Endothelial cell of umbilical vein (primary cell): Measurements from ENCODE around the gene RAI1.

Source experiments
- EZH2 ChIP-seq: IDR thresholded peaks from 2 replicates; pipeline ENCODE4 v1.6.1; 2012; ENCODE audit warnings: borderline replicate concordance, low read depth, mild to moderate bottlenecking, moderate library complexity, low read length, inconsistent platforms; ENCODE audit not compliant: severe bottlenecking
- FOS ChIP-seq: IDR thresholded peaks from 2 replicates; pipeline ENCODE4 v1.6.1; 2011; ENCODE audit warnings: mild to moderate bottlenecking, low read length, moderate library complexity, borderline replicate concordance; ENCODE audit not compliant: insufficient read depth
- JUN ChIP-seq: IDR thresholded peaks from 2 replicates; pipeline ENCODE4 v1.6.1; 2011; ENCODE audit warnings: borderline replicate concordance, low read depth; ENCODE audit not compliant: insufficient read length, insufficient read depth
- MYC ChIP-seq: IDR thresholded peaks from one replicate; pipeline ENCODE4 v1.6.1; 2011; ENCODE audit warnings: mild to moderate bottlenecking, low read depth, low read length
- POLR2A ChIP-seq: IDR thresholded peaks from 2 replicates; pipeline ENCODE4 v1.6.1; 2012; ENCODE audit warnings: low read depth, mild to moderate bottlenecking, control low read depth, low read length
- POLR2AphosphoS5 ChIP-seq: IDR thresholded peaks from 2 replicates; pipeline ENCODE4 v1.6.1; 2012; ENCODE audit warnings: low read depth, mild to moderate bottlenecking, control low read depth, low read length, moderate library complexity; ENCODE audit not compliant: insufficient read depth
- TF ChIP-seq, protein P1 (sequence below), 2 donors: IDR thresholded peaks; 1 replicate in 1 of 2; 2 replicates in 1 of 2; pipeline ENCODE4 v1.5.1; 2011; ENCODE audit warnings: low read length in 2 of 2, mild to moderate bottlenecking in 2 of 2, moderate library complexity in 2 of 2, control low read depth in 1 of 2, inconsistent platforms in 1 of 2, low read depth in 1 of 2; ENCODE audit not compliant: insufficient read depth in 1 of 2; ENCODE audit errors: extremely low read depth in 1 of 2
- TF ChIP-seq, protein P2 (sequence below): IDR thresholded peaks from 2 replicates; pipeline ENCODE4 v1.6.1; 2011; ENCODE audit not compliant: insufficient read depth, insufficient read length

DNA sequence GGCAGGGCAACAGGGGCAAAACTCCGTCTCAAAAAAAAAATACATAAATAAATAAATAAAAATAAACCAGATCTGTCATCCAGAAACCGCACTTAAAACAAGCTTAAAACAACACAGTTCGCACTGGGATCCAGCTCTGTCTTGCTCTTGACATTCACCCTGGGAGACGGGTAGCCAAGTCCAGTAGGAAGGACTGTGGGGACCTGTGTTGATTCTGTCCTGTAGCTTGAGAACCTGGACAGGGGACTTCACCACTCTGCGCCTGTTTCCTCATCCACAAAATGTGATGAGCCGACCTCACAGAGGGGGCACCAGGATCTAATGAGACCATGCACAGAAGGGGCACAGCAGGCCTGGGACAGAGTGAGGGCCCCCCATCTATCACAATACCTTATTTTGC, 1.5 kb upstream of the RAI1 start:
- no peak for TF ChIP-seq EZH2
- no peak for TF ChIP-seq POLR2AphosphoS5
- no peak for TF ChIP-seq POLR2A
- TF ChIP-seq, protein P1, sequence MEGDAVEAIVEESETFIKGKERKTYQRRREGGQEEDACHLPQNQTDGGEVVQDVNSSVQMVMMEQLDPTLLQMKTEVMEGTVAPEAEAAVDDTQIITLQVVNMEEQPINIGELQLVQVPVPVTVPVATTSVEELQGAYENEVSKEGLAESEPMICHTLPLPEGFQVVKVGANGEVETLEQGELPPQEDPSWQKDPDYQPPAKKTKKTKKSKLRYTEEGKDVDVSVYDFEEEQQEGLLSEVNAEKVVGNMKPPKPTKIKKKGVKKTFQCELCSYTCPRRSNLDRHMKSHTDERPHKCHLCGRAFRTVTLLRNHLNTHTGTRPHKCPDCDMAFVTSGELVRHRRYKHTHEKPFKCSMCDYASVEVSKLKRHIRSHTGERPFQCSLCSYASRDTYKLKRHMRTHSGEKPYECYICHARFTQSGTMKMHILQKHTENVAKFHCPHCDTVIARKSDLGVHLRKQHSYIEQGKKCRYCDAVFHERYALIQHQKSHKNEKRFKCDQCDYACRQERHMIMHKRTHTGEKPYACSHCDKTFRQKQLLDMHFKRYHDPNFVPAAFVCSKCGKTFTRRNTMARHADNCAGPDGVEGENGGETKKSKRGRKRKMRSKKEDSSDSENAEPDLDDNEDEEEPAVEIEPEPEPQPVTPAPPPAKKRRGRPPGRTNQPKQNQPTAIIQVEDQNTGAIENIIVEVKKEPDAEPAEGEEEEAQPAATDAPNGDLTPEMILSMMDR (IDR thresholded peaks at IDR 0.05; ENCODE audit: extremely low read depth in 1 of 2, insufficient read depth in 1 of 2, low read depth in 1 of 2, low read length in 2 of 2): no peak
- TF ChIP-seq, protein P2, sequence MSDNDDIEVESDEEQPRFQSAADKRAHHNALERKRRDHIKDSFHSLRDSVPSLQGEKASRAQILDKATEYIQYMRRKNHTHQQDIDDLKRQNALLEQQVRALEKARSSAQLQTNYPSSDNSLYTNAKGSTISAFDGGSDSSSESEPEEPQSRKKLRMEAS: no peak
- no peak for TF ChIP-seq MYC
- TF ChIP-seq JUN: no peak
- TF ChIP-seq FOS: no peak
